Astrocyte of the hippocampus (primary cell): Measurements from ENCODE around the gene UBAP2.

Experiments used
- DNase-seq: peaks from one replicate; pipeline ENCODE4 v3.0.0; 2011; ENCODE audit warnings: low read depth, low spot score

Gene UBAP2

DNA sequence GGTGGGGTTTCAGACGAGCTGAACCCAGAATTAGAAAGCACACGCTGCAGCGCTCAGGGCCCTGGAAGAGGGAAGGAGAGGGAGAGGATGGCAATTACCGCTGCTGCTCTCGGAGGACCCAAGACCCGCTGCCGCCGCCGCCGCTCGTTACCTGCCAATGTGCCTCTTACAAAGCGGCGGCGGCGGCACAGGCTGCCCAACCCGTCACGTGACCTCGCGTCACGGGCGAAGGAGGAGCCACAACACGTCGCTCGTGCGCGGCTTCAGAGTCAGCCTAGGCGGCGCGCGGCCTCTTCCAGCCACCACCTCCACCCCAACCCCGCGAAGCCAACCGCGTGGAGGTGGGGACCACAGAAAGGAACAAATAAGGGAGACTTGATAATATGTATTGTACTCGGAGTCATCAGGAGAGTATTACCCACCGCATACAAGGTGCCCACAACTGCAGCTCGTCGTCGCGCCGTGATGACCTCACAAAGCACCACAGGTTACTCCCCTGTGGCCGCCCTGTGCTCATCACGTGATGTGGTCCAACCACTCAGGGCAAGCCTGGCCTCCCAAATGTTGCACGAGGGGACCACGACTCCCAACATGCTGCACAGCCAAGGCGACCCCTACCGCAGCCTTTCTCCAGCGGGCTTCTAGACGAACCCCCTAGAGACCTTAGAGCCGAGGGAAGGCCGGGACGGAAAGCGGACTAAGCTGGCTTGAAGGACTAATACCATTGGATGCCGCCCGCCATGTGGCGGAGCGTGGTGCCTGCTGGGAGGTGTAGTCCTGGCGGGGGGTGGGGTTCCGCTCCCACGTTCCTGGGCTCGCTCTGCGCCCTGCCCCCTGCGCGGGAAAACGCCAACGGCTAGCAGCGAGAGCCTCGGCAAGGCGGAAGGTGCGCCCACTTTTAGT lies at the start of gene UBAP2:
UBAP2 (minus strand) TSS at position 161 of the 903 bp plus-strand sequence. CDS start 31,739 bp downstream, outside the sequence.
- DNase-seq, result peak; percentile 99

DNA sequence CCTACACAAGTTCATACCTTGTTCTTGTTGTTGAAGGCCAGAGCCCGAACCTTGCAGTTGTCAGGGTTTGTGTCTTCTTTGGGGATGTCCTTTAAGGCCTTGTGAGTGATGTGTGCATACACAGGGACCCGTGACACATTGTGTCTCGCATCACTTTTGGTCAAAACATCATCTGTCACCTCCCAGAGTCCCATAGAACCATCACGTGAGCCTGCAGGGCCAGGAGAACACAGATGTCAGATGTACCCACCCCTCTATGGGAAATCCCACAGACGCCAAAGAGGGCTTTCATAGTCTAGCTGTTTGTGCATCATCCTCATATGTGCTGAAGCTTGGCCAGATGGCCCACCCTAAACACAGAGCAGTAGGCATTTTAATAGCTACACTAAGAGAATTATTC lies 49.6 kb upstream of the UBAP2 start:
- no peak for DNase-seq

DNA sequence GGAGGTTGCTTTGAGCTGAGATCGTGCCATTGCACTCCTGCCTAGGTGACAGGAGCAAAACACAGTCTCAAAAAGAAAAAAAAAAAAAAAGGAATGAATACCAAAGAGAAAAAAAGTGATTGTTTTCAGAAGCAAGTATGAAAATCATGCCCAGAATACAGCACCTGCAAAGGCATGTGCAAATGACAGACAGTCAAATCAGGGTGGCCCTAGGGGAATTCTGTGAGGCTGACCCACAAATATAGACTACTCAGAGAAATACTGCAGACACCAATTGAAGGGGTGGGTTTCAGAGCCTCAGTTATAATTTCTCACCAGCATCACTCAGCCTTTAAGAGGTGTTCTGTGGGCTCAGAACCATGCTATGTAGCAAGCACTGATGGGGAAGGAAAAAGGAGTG lies 49.2 kb upstream of the UBAP2 start:
- no peak for DNase-seq

GRCh38 chr9:34096751-34097150 lies 48.1 kb upstream of the UBAP2 start:
- no peak for DNase-seq

GRCh38 chr9:34093578-34093977 lies 44.9 kb upstream of the UBAP2 start:
- no peak for DNase-seq

- DNase-seq, result no peak
Observed at GRCh38 chr9:34089311-34089710, 40.6 kb upstream of the UBAP2 start.

DNA sequence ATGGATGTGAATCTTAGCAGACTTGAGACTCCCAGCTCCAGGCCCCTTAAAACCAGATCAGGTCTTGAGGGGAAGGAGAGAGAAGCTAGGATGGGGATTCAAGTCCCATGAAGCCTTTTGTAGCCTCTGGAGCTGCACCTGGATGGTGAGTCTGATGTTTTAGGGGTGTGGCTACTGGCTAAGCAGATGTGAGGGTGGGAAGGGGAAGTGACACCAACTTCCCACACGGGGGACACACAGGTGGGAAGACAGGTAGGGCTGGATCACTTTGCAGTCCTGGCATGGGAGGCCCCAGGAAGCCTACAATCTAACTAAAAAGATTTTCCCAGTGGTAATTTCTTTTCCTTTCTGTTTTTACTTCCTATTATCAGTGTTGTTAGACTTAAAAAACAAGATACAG lies 38.7 kb upstream of the UBAP2 start:
- no peak for DNase-seq

DNA sequence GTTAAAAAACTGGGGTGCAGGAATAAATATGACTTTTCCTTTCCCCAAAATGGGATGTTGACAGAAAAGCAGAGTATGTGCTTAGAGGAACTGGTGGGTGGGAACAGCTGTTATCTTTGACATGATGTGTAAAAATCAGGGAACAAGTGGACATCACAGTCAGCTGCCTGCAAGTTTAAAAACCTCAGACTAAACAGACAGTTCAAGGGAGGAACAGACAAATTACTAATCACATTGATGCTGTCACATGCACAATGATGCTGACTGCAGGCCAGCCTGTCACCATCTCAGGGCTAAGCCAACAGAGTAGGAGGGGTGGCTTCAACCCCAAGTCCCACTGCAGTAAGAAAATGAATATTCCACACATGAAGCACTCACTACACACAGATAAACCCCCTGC lies 38.2 kb upstream of the UBAP2 start:
- DNase-seq, result no peak

DNA sequence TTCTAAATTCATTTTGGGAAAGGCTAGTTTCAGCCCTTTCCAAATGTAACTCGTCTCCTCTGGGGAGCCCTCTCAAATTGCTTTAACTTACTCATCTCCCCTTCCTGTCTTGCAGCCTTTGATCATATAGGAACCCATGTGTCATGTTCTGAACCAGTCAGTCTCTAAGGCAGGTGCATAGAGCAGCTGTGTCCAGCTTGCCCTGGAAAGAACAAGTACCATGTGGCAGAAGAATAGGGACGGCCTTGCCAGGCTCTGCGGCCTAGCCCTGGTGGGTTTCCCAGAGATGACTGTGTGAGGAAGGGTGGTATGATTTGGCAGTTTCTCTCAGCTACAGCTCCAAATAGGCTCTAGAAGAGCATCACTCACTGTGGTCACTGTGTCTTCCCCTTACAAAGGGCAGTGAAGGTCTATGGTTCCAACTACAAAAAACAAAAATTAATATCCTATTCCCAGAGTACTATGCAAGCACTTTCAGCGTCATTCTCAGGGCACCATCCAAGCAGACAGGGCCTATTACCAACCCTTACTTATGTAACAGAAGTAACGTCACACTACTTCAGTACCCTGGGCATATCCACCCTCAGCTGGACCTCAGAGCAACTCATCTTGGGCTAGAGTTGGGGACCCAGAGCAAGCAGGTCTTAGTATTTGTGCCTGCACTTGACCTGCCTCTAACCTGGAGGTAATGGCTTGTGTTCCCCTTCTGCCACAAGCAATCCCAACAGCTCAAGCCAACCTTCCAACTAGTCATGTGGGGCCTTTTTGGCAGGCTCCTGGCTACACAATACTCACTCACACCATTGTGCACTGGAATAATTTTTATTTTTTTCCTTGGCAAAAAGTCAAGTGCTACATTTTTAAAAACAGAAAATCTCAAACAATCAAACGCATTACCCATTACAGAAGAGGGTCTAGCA lies 37.2 kb upstream of the UBAP2 start:
- DNase-seq, result no peak

- DNase-seq, result peak; percentile 86
Observed at GRCh38 chr9:34084562-34084961, 35.9 kb upstream of the UBAP2 start.

GRCh38 chr9:34079181-34079580 lies 30.5 kb upstream of the UBAP2 start:
- peak; percentile 41 for DNase-seq

GRCh38 chr9:34072868-34073590 lies 24.3 kb upstream of the UBAP2 start:
- peak; percentile 81 for DNase-seq

DNA sequence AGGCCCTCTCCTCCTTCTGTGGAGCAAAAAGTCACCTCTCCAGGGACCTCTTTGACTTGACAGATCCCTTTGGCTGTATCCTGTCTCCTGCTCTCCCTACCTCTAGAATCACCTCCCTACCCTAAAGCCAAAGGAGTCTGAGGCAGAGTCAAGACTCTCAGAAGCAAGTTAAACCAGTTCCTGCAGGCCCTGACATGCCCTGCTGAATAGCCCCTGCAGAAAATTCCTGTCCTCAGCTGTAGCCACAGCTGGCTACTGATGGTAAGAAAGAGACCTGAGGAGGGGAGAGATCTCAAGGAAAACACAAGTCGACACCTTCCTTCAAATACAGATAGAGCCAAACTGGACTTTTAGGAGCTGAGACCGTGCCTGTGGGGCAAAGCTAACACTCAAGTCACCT lies 23.7 kb upstream of the UBAP2 start:
- no peak for DNase-seq

DNA sequence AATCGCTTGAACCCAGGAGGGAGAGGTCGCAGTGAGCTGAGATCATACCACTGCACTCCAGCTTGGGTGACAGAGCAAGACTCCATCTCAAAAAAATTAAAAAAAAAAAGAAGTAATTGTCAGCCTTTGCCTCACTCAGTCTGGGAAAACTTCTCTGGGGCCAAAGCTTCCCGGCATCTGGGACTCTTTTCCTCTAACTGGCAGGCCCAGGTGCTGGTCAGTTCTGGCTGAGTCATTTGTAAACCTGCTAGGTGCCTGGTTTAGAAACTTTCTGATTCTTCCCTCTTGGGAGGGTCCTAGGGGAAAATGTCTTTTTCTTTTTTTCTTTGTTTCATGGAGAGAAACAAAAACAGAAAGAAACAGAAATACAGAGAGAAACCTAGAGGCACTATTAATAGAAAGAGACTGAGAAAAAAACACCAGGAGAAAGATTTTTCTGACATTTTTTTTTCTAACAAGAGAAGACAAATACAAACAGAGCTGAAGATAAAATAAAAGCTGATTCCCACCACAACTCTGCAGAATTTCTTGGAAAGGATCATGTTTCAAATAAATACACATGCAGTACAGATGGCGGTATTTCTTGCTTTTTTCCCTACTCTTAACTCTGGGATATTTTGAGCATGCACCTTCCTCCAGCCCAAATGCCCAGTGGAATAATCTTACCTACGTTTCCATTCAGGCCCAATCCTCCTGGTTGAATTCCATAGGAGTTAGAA lies 22.1 kb upstream of the UBAP2 start:
- DNase-seq, result no peak

GRCh38 chr9:34069831-34070230 lies 21.1 kb upstream of the UBAP2 start:
- no peak for DNase-seq

DNA sequence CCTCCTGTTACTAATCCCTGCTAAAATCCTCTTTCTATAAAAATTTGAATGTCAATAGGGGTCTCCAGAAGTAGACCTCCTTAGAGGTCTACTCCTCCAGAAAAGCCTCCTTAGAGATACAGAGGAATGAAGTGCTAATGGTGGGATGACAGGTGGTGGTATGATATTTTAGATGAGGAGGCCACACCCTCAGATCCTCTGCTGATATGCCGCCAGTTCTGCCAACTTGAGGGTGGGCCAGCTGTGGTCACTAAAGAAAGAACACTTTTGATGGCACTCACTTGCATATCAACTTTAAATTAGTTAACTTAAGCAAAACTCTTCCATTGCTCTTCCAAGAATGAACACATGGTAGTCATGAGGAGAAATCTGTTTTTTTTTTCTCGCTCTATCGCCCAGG lies 16.9 kb upstream of the UBAP2 start:
- DNase-seq, result no peak

- no peak for DNase-seq
Observed at GRCh38 chr9:34059954-34060353, 11.3 kb upstream of the UBAP2 start.

GRCh38 chr9:34059281-34059680 lies 10.6 kb upstream of the UBAP2 start:
- DNase-seq, result no peak

GRCh38 chr9:34049630-34050384 lies 1.1 kb upstream of the UBAP2 start:
- DNase-seq, result no peak
